Measurements from ENCODE around the gene MED22.
"Not testable (repeated sequence)": the region's sequence is repeated elsewhere in the genome, so short reads cannot be mapped to it uniquely, and the experiment has no call there.

The MED22 gene

DNA sequence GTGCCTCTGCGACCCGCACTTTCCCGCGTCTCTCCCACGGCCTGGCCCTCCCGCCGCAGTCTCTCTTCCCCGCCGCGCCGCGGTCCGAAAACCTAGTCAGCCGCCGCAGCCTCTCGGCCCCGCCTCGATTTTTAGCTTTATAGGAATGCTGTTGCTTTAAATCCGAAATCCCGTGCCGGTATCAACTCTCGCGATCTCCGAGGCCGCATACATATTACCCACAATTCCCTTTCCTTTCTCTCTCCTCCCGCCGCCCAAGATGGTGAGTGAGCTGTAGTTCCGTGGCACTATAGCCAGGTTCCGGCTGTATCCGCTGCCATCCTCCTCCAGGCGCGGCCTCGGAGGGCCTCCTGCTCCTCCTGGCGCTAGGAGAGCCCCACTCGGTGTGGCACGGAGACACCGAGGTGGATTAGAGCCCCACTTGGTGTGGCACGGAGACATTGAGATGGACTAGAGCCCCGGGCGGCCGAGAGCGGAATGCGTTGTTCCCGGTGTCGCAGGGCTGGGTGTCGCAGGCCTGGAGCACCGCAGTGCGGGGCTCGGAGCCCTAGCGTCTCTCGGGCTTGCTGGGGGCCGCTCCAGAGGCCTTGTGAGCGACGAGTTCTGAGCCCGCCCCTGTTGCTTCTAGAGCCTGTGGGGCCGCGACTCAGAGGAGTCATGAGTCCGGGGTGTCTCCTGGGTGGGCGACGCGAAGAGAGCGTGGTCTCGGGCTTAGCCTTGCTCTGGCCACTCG lies at the start of gene MED22, which contains the start of gene RPL7A:
MED22 (minus strand) TSS at position 147 of the 733 bp plus-strand sequence. CDS start 1,469 bp downstream, outside the sequence.
RPL7A (plus strand) TSS at position 234 of the 733 bp plus-strand sequence; CDS start at position 260, 26 bp downstream.
- peak; percentile 92 for DNase-seq

- DNase-seq: no peak
These were observed 49.4 kb upstream of the MED22 start for GRCh38 chr9:133397370-133397769.

DNA sequence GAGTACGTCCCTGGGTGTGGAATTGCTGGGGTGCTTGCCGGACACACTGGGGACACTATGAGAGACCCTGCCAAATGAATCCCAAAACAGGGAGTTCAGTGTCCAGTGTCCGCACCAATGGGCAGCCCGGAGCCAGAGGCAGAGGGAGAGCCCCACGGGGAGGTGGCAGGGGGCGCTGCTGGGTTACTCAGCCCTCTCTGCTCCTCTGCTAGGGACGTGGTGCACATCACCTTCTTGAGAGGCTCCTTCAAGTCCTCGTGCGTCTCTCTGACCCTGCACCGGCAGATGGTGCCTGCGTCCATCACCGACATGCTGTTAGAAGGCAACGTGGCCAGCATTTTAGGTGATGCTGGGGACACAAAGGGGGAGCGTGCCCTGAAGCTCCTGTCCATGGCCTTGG lies 49.0 kb upstream of the MED22 start:
- DNase-seq: no peak

- no peak for DNase-seq
These were observed 46.8 kb upstream of the MED22 start for GRCh38 chr9:133394687-133395271.

- DNase-seq: no peak
These were observed 45.5 kb upstream of the MED22 start for GRCh38 chr9:133393399-133393798.

GRCh38 chr9:133392308-133392707 lies 44.4 kb upstream of the MED22 start:
- not testable (repeated sequence) for DNase-seq

- DNase-seq: not testable (repeated sequence)
These were observed 43.5 kb upstream of the MED22 start for GRCh38 chr9:133391449-133391848.

GRCh38 chr9:133390713-133391112 lies 42.8 kb upstream of the MED22 start:
- DNase-seq: no peak

DNA sequence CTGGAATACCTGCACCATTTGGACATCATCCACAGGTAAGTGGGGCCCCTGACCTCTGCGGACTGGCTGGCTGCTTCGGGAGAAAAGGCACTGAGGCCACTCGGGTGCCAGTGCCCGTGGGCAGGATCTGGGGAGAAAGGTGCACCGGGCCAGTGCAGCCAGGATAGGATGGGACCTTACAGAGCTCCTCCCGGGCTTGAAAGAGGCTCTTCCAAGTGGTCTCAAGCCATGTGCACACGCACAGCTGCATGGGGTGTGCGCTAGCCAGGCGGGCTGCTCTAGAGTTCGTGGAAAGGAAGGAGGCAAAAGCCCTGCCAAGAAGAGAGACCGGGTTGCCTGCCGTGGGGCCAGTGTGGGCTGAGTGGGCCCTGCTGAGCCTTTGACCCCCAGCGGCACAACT lies 41.6 kb upstream of the MED22 start:
- no peak for DNase-seq

- DNase-seq: no peak
These were observed 41.2 kb upstream of the MED22 start for GRCh38 chr9:133389025-133389557.

DNA sequence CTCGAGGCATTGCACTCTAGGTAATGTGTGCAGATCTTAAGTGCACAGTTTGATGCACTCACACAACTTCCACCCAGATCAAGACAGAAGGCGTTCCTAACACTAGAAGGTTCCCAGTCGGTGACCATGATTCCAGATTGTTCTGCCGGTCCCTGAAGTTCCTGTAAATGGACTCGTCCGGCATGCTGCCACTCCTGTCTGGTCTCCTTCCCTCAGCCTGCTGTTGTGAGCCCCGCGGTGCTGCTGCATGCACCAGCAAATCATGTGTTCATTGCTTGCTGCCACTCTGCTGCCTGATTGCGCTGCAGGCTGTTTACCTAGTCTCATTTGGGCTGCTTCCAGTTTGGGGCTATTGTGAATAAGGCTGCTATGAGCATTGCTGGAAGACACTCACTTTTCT lies 39.7 kb upstream of the MED22 start:
- DNase-seq: no peak

GRCh38 chr9:133386338-133386737 lies 38.4 kb upstream of the MED22 start:
- DNase-seq: no peak

- no peak for DNase-seq
These were observed 37.5 kb upstream of the MED22 start for GRCh38 chr9:133385452-133385851.

- no peak for DNase-seq
These were observed 36.9 kb upstream of the MED22 start for GRCh38 chr9:133384736-133385321.

DNA sequence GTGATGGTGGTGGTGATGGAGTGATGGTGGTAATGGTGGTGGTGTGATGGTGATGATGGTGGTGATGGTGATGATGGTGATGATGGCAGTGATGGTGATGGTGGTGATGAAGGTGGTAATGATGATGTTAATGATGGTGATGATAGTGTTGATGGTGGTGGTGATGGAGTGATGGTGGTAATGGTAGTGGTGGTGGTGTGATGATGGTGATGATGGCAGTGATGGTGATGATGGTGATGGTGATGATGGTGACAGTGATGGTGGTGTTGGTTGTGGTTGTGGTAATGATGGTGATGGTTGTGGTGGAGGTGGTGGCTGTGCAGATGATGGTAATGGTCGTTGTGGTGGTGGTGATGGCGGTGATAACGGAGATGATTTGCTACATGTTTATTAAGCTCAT lies 35.5 kb upstream of the MED22 start:
- no peak for DNase-seq

DNA sequence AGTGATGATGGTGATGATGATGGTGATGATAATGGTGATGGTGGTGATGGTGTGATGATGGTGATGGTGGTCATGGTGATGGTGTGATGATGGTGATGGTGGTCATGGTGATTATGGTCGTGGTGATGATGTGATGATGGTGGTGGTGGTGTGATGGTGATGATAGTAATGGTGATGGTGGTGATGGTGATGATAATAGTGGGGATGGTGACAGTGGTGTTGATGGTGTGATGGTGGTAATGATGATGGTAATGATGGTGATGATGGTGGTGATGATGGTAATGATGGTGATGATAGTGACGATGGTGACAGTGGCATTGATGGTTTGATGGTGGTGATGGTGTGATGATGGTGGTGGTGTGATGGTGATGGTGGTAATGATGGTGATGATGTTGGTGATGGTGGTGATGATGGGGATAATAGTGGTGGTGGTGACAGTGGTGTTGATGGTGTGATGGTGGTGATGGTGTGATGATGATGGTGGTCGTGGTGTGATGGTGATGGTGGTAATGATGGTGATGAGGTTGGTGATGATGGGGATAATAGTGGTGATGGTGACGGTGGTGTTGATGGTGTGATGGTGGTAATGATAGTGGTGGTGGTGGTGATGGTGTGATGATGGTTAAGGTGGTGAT lies 34.7 kb upstream of the MED22 start:
- DNase-seq: no peak

DNA sequence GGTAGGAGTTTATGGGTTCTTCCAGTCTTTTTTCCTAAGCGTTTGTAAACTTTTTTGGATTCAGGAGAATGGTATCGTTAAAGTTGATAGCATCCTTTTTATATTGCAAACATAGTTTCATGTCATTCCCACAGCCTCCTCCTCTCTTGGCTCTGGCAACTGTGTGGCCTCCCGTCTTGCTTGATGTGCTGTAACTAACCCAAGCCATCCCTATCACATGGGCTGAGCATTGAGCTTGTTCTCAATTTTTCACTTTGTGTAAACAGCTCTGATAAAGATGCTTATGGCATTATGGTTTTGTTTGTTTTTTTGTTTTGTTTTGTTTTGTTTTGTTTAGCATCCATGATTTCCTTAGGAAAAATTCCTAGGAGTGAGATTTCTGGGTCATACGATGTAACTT lies 32.8 kb upstream of the MED22 start:
- DNase-seq: no peak

DNA sequence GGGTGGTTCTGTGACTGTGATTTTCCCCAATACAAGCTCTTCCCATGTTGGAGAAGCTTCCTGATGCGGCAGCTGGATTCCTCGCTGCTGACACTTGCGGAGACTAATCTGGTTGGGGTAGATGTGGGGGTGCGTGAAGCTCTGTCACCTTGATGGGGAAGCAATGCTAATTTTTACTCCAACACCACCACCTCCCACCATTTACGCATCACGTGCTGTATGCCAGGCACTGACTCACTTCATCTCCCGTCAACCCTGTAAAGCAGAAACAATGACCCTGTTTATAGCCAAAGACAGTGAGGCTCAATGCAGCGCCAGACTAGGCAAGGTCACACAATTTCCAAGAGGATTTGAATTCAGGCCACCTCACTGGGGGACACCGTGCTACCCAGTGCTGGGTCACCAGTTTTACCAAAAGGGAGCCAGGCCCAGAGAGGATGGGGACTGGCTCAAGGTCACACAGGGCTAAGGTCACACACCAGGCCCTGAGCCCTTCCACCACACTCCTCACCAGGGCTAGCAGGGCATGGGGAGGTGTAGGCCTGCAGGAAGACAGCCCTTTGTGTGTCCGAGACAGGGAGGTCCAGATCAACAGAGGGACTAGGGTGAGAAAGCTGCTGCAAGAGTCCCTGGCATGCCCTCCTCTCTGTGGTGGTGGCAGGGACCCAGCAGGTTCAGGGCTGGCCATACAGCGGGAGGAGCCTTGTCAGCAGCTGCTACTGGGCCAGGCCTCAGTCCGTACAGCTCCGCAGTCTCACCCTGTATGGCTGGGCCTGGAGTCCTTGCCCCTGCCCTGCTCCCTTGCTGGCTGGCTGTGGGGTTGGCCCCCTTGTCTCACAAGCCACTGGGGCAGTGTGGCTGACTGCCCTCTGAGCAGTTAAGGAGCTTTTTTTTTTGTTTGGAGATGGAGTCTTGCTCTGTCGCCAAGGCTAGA lies 31.5 kb upstream of the MED22 start:
- DNase-seq: no peak

- DNase-seq: no peak
These were observed 30.6 kb upstream of the MED22 start for GRCh38 chr9:133378408-133378962.

GRCh38 chr9:133377721-133378216 lies 29.8 kb upstream of the MED22 start:
- DNase-seq: no peak

GRCh38 chr9:133377280-133377679 lies 29.3 kb upstream of the MED22 start:
- DNase-seq: not testable (repeated sequence)

Measured in amniotic stem cell (primary cell).